ENCODE data around the gene ZNF710.

GRCh38 chr15:90015749-90016148, 14.6 kb downstream of the ZNF710 start:
- TF ChIP-seq CTCF (IDR thresholded peaks at IDR 0.05) (no peak), POLR2A (IDR thresholded peaks at IDR 0.05) (no peak)

All from adrenal gland (tissue), 5 donors.